ENCODE measurements around the gene KRTAP5-7.
"Not testable (repeated sequence)": the region's sequence is repeated elsewhere in the genome, so short reads cannot be mapped to it uniquely, and the experiment has no call there.

Gene KRTAP5-7

DNA sequence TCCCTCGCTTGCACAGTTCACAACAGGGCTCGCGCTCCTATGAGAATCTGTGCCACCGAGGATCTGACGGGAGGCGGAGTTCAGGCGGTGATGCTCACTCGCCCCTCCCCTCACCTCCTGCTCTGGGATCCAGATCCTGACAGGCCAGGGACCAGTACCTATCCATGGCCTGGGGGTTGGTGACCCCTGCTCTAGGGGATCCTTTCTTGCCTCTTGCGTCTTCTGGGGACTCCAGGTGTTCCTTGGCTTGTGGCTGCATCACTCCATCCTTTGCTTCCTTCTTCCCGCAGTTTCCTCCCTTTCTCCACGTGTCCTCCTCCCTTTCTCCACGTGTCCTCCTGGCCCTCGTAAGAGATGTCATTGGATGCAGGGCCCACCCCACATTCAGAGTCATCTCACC is 30.6 kb upstream of the KRTAP5-7 start:
- DNase-seq = no peak

GRCh38 chr11:71498091-71498490 is 29.0 kb upstream of the KRTAP5-7 start:
- no peak for DNase-seq

DNA sequence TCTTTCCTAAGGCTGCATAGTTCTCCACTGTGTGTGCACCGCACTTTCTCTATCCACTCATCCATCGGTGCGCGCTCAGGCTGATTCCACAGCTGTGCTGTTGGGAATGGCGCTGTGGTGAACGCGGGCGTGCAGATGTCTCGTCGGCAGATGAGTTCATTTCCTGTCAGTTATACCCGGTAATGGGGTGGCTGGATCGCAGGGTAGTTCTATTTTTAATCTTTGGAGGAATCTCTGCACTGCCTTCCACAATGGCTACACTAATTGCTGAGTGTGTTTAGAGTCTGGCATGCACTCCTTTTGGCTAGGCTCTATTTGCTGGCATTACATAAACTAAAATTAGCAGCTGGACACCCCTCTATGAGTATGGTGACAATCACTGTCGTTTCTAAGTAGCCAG is 27.9 kb upstream of the KRTAP5-7 start:
- no peak for DNase-seq

DNA sequence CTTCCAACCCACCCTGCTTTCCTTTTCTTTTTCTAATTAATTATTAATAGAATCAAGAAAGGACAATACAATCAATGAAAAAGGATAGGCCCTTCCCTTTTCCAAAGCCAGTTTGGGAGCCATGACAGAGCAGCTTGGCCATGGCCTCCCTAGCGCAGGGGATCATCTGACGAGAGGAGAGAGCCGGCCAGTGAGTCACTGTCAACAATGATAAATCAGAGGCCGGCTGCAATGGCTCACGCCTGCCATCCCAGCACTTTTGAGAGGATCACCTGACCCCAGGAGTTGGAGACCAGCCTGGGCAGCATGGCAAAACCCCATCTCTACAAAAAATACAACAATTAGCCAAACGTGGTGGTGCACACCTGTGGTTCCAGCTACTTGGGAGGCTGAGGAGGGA is 27.5 kb upstream of the KRTAP5-7 start:
- DNase-seq = peak; percentile 28

- DNase-seq = peak; percentile 51
Measured at GRCh38 chr11:71500601-71501021, 26.5 kb upstream of the KRTAP5-7 start.

- peak; percentile 44 for DNase-seq
Measured at GRCh38 chr11:71501071-71501985, 25.7 kb upstream of the KRTAP5-7 start.

- peak; percentile 24 for DNase-seq
Measured at GRCh38 chr11:71502026-71502425, 25.0 kb upstream of the KRTAP5-7 start.

- DNase-seq = peak; percentile 47
Measured at GRCh38 chr11:71502871-71503435, 24.1 kb upstream of the KRTAP5-7 start.

DNA sequence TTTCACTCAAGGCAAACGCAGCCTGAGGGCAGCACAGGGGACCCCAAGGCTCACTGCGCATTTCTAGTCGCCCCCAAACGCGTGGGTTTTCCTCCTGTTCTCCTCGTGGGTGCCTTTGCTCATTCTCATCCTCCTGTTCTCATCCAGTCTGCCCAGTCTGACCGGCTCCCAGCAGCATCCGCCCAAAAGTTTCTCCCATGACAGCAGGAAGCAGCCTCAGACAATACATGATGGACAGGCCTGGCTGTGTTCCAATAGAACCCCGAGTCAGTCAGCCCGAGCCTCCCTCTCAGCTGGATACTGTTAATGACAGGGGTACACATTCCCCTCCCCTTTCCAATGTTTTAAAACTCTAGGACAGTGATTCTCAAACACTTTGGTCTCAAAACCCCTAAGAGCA is 22.5 kb upstream of the KRTAP5-7 start:
- DNase-seq = no peak

- no peak for DNase-seq
Measured at GRCh38 chr11:71505001-71505400, 22.1 kb upstream of the KRTAP5-7 start.

DNA sequence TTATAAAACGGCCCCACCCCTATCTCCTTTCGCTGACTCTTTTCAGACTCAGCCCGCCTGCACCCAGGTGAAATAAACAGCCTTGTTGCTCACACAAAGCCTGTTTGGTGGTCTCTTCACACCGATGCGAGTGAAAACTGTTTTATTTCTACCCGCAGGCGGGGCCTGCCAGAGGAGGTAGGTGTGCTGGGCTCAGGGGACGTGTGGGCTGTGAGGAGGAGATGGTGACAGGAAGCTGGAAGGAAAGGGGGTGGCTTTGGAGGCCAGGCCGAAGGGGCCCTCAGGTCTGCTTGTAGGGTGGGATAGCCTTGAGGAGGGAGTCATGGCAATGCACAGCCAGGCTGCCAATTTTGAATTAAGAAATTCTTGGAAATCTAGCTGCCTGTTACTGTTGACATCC is 21.3 kb upstream of the KRTAP5-7 start:
- DNase-seq = no peak

DNA sequence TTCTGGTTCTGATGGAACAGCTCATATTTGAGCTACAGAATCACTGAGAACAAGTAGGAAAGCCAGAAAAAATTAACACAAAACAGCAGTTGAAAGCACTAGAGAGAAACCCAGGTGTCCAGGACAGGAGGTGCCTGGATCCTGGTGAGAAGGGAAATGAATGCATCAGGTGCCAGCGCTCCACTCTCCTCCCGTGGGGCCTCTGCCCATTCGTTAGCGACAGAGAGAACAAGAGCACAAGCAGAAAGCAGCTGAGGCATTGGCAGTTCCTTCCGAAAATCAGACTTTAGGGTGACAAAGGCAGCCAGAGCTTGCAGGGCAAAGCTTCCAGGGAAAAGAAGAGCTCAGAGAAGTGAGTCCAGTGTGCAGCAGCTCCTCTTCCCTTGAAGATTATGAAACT is 20.0 kb upstream of the KRTAP5-7 start:
- no peak for DNase-seq

DNA sequence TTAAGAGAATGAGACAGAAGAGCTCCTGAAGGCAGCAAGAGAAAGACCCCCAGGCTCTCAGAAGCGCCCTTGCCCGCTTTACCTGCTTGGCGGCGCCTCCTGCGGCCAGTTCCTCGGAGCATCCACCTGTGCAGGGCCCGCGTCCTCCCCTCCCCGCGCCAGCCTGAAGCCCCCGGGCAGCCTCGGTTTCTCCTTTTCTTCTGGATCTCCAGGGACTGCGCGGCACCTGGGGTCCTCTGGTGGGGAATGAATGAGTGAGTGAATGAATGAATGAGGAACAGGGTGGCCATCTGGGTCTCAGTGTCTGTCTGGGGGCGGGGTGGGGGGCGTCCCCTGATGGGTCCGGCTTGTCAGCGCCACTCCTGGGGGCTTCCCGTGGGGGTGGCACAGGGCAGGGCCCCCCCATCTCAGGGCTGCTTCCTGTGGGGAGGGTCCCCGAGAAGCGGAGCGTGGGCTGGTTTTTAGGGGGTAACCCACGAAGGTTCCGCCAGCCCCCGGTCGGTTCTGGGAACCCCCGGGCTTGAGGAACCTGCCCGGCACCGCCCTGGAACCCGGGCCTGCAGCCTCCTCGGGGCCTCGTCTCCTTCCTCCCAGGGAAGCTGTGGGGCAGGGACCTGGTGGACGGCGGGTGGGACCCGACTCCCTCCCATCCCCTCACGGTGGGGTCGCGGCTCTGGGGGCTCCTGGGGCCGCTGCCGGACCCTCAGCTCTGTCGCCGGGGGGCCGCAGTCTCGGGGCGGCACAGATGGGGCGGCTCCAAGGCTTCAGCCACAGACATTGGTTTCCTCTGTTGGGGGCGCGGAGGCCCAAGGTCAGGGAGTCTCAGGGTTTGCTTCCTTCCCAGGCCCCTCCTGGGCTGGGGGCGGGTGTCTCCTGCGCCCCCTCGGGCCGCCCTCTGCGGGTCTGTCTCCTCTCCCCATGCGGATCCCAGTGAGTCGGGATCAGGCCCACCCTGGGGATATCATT is 8.3 kb upstream of the KRTAP5-7 start:
- peak; percentile 32 for DNase-seq

GRCh38 chr11:71519546-71519945 is 7.5 kb upstream of the KRTAP5-7 start:
- peak; percentile 30 for DNase-seq

GRCh38 chr11:71525188-71525937 is 1.7 kb upstream of the KRTAP5-7 start:
- DNase-seq = peak; percentile 19

DNA sequence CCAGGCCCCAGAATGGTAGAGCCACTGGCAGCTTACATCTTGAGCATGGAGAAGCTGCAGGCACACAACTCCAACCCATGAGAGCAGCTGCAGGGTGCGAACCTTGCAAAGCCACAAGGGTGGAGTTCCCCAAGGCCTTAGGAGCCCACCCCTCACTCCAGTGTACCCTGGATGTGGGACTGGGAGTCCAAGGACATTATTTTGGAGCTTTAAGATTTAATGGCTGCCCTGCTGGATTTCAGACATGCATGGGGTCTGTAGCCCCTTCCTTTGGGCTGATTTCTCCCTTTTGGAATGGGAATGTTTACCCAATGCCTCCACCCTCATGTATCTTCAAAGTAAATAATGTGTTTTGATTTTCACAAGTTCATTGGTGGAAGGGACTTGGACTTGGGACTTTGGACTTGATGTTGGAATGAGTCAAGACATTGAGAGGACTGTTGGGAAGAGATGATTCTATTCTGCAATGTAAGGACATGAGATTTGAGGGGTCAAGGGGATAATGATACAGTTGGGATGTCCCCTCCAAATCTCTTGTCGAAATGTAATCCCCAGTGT is 1.1 kb upstream of the KRTAP5-7 start:
- DNase-seq = peak; percentile 32

DNA sequence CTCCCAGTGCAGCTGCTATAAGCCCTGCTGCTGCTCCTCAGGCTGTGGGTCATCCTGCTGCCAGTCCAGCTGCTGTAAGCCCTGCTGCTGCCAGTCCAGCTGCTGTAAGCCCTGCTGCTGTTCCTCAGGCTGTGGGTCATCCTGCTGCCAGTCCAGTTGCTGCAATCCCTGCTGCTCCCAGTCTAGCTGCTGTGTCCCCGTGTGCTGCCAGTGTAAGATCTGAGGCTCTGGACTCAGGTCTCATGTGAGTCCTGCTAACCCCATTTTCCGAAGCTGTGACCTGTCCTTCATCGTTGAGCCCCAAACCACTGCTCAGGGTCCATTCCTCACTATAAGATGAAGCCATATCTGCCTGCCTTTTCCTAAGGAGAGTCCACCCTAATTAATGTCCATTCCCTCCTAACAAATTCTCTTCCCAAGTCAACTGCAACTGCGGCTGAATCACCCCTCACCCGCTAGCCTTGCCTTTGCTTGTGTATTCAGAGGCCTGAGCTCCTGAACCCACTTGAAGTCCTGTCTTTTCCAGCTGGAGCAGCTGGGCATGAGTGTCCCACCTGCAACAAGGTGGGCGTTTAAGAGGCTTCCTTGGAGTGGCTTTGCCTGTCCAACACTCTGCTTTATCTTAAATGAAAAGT is 626 bp downstream of the KRTAP5-7 start:
- DNase-seq = peak; percentile 28

DNA sequence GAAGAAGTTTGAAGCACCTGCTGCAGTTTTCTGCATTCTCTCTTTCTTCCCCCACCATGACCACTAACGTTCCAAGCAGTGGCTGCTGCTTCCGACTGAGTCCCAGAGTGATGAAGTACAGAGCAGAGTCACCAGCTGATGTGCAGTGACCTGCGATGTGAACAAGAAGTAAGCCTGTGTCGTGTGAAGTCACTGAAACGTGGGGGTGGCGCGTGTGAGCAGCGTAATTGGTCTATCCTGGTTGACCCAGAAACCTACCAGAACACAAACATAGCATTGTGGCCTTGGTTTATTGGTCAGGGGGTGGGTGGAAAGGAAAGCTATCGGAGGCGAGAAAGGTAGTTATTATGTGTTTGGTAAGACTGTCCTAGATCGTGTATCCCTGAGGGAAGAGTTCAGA is 3.5 kb downstream of the KRTAP5-7 start:
- peak; percentile 28 for DNase-seq

DNA sequence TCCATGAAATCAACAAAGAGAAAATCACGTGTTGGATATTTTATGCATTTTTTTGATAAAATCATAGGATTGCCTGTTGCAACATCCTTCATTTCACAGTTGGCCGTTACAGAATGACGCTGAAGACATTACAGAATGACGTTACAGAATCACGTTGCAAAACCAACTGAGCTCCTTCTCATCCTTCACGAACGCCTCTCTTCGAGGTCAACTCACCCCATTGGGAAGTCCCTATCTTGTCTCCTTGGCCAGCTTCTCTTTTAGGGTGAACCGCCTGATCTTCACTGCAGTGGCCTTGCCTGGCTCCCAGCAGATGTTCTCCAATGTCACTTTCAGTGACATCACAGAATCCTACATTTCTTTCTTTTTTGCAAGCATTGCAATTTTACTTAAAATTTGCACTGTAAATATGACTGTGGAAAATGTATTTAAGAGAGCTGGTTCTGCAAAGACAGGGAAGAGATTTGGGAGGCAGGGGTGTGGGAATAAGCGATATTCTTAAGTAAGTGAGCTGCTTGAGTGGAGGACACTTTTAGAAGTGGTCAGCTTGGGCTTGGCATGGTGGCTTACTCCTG is 5.1 kb downstream of the KRTAP5-7 start:
- DNase-seq = no peak

GRCh38 chr11:71534711-71535608 is 7.9 kb downstream of the KRTAP5-7 start:
- DNase-seq = not testable (repeated sequence)

All from activated CD8-positive, alpha-beta memory T cell treated with anti-CD3 and anti-CD28 coated beads for 24 hours (primary cell).